Body of pancreas (tissue), 4 donors: ENCODE data around the gene CFAP70.
"Not testable (repeated sequence)": the region's sequence is repeated elsewhere in the genome, so short reads cannot be mapped to it uniquely, and the experiment has no call there.

ENCODE experiments used
- POLR2A ChIP-seq, 3 donors: fragments of 450-650 bp; IDR thresholded peaks; one replicate each; pipeline ENCODE4 v1.6.1; 2016; ENCODE audit warnings: antibody characterized with exemption in 3 of 3, mild to moderate bottlenecking in 2 of 3
- TF ChIP-seq, protein P1 (sequence below), 7 experiments: fragments of 450-650 bp in 4 of 7; fragments of 200-600 bp in 3 of 7; sonication (generic) in 3 of 7; IDR thresholded peaks; one replicate each; pipeline ENCODE4 v1.5.1; 2016 to 2019; ENCODE audit warnings: antibody characterized with exemption in 7 of 7

DNA sequence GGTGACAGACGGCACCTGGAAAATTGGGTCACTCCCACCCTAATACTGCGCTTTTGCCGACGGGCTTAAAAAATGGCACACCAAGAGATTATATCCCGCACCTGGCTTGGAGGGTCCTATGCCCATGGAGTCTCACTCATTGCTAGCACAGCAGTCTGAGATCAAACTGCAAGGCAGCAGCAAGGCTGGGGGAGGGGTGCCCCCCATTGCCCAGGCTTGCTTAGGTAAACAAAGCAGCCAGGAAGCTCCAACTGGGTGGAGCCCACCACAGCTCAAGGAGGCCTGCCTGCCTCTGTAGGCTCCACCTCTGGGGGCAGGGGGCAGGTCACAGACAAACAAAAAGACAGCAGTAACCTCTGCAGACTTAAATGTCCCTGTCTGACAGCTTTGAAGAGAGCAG lies 35.1 kb downstream of the CFAP70 start:
- TF ChIP-seq, protein P1, sequence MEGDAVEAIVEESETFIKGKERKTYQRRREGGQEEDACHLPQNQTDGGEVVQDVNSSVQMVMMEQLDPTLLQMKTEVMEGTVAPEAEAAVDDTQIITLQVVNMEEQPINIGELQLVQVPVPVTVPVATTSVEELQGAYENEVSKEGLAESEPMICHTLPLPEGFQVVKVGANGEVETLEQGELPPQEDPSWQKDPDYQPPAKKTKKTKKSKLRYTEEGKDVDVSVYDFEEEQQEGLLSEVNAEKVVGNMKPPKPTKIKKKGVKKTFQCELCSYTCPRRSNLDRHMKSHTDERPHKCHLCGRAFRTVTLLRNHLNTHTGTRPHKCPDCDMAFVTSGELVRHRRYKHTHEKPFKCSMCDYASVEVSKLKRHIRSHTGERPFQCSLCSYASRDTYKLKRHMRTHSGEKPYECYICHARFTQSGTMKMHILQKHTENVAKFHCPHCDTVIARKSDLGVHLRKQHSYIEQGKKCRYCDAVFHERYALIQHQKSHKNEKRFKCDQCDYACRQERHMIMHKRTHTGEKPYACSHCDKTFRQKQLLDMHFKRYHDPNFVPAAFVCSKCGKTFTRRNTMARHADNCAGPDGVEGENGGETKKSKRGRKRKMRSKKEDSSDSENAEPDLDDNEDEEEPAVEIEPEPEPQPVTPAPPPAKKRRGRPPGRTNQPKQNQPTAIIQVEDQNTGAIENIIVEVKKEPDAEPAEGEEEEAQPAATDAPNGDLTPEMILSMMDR (IDR thresholded peaks at IDR 0.05) = not testable (repeated sequence)
- TF ChIP-seq POLR2A (IDR thresholded peaks at IDR 0.05) = not testable (repeated sequence)
